Gastrocnemius medialis (tissue), 4 donors: Measurements from ENCODE around the gene ZC3H12C.

Experiments used
- CTCF ChIP-seq, 5 experiments: fragments of 450-650 bp in 3 of 5; fragments of 200-600 bp in 2 of 5; sonication (generic) in 2 of 5; IDR thresholded peaks in 4 of 5; conservative IDR thresholded peaks in 1 of 5; 1 replicate in 4 of 5; 2 replicates in 1 of 5; pipeline ENCODE4 v1.5.1; 2016 to 2019; ENCODE audit warnings: antibody characterized with exemption in 5 of 5, mild to moderate bottlenecking in 3 of 5, moderate library complexity in 3 of 5
- POLR2A ChIP-seq, 2 donors: fragments of 450-650 bp; IDR thresholded peaks; one replicate each; pipeline ENCODE4 v1.6.1; 2017; ENCODE audit warnings: antibody characterized with exemption in 2 of 2, mild to moderate bottlenecking in 2 of 2, moderate library complexity in 2 of 2

GRCh38 chr11:110119317-110119716, 26.1 kb downstream of the ZC3H12C start:
- TF ChIP-seq POLR2A (IDR thresholded peaks at IDR 0.05) (no peak), CTCF (IDR thresholded peaks at IDR 0.05 in 4 of 5, conservative IDR thresholded peaks at IDR 0.05 in 1 of 5) (no peak)
